ENCODE results near the gene DISP2. TPM values are rescaled to one million over a fixed set of nuclear protein-coding genes. Genes with fewer than 3 reads are reported as not detected.

DISP2 gene
- total and polyA plus RNA-seq, 9 of the 15 experiments (the other 6 are each of a cell fraction or from before 2014, with no cell fraction given) = 0.06 to 0.89 (median 0.15) TPM; not detected in 1

DNA sequence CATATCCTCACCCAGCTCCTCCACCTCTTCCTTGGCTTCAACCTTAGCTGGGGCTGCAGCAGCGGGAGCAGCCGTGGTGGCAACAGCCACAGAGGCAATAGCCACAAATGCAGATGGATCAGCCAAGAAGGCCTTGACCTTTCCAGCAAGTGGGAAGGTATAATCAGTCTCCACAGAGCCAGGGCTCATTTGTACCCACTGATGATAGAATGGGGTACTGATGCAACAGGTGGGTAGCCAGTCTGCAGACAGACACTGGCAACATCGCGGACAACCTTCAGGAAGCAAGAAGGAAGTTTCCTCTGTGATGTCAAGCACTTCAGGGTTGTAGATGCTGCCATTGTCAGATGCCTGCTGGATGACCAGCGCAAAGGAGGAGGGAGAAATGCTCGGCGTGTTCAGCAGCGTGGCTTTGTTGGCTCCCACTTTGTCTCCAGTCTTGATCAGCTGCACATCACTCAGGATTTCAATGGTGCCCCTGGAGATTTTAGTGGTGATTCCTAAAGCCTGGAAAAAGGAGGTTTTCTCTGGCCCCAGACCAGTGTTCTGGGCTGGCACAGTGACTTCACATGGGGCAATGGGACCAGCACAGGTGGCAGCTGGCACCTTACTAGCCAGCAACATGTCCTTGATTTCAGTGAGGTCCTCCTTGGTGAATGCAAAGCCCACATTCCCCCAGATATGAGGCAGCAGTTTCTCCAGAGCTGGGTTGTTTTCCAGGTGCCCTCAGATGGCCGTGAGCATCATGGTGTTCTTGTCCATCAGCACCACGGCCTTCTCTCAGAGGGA, 45.5 kb upstream of the DISP2 start:
- H3K4me2 ChIP-seq (ENCODE audit: insufficient read depth, low read length) = no peak overlapping the region
- no peak overlapping the region for H3K4me3 ChIP-seq
- H3K9me1 ChIP-seq (ENCODE audit: control insufficient read depth, insufficient read depth, low read length) = no peaks in the 10 kb centered on the region
- 14% methylated on average over 10 of the region's 10 CpGs for WGBS (ENCODE audit: insufficient coverage, low coverage, missing lambda C conversion rate)
- intact Hi-C loops (cut with micrococcal nuclease) = no loop called here
- H3K27me3 ChIP-seq (ENCODE audit: control insufficient read depth in 2 of 2, insufficient read depth in 2 of 2, low read length in 2 of 2) = peaks cover 2 to 37% of the 10 kb centered on the region in 2 experiments; a peak in 3 of 5 replicates
- DNase-seq (ENCODE audit: extremely low read depth in 1 of 4, low spot score in 3 of 4) (no peak), ATAC-seq (no peak), FAIRE-seq (no peak)
- H3K4me1 ChIP-seq (replicated peaks in 1 of 2; ENCODE audit: control insufficient read depth in 2 of 2, insufficient read depth in 2 of 2, low read length in 2 of 2) = peaks cover 22 to 25% of the 10 kb centered on the region in 2 experiments
- in situ Hi-C loops (cut with MboI) = loop anchor here (5.0 kb wide), 1 partner anchor 35 kb away; no protein-coding TSS in a partner anchor
- no peaks in the 10 kb centered on the region for H3K36me3 ChIP-seq (ENCODE audit: control insufficient read depth, insufficient read depth, low read length)
- H3K79me2 ChIP-seq (ENCODE audit: control insufficient read depth, insufficient read depth, low read length) = no peaks in the 10 kb centered on the region
- TF ChIP-seq, protein P1, sequence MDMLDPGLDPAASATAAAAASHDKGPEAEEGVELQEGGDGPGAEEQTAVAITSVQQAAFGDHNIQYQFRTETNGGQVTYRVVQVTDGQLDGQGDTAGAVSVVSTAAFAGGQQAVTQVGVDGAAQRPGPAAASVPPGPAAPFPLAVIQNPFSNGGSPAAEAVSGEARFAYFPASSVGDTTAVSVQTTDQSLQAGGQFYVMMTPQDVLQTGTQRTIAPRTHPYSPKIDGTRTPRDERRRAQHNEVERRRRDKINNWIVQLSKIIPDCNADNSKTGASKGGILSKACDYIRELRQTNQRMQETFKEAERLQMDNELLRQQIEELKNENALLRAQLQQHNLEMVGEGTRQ (CRISPR knock-in tag; IDR thresholded peaks at IDR 0.05) = no peak
- TF ChIP-seq SRF (CRISPR knock-in tag; IDR thresholded peaks at IDR 0.05) = no peak
- TF ChIP-seq SMARCA5 (IDR thresholded peaks at IDR 0.05) = no peak
- TF ChIP-seq ILK (tag; IDR thresholded peaks at IDR 0.05; ENCODE audit: borderline replicate concordance, low read depth) = no peak
- TF ChIP-seq PCBP1 (IDR thresholded peaks at IDR 0.05; ENCODE audit: low read depth, low read length, poor library complexity, severe bottlenecking) = no peak
- TF ChIP-seq, protein P2, sequence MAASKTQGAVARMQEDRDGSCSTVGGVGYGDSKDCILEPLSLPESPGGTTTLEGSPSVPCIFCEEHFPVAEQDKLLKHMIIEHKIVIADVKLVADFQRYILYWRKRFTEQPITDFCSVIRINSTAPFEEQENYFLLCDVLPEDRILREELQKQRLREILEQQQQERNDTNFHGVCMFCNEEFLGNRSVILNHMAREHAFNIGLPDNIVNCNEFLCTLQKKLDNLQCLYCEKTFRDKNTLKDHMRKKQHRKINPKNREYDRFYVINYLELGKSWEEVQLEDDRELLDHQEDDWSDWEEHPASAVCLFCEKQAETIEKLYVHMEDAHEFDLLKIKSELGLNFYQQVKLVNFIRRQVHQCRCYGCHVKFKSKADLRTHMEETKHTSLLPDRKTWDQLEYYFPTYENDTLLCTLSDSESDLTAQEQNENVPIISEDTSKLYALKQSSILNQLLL (CRISPR knock-in tag; IDR thresholded peaks at IDR 0.05; ENCODE audit: borderline replicate concordance) = no peak
- TF ChIP-seq BRD9 (IDR thresholded peaks at IDR 0.05; ENCODE audit: low read depth, partially characterized antibody) = no peak
- no peak for TF ChIP-seq ZNF146 (CRISPR knock-in tag; IDR thresholded peaks at IDR 0.05; ENCODE audit: unreplicated experiment)
- TF ChIP-seq NBN (IDR thresholded peaks at IDR 0.05; ENCODE audit: low read depth) = no peak
- TF ChIP-seq HLTF (IDR thresholded peaks at IDR 0.05) = no peak
- TF ChIP-seq ARID2 (IDR thresholded peaks at IDR 0.05) = no peak
- TF ChIP-seq CXXC5 (CRISPR knock-in tag; IDR thresholded peaks at IDR 0.05) = no peak
- TF ChIP-seq KDM1A (IDR thresholded peaks at IDR 0.05) = no peak
- no peak for TF ChIP-seq PTRF (tag; IDR thresholded peaks at IDR 0.05)
- no peak for TF ChIP-seq ZNF707 (CRISPR knock-in tag; conservative IDR thresholded peaks at IDR 0.05)
- TF ChIP-seq ZNF699 (CRISPR knock-in tag; IDR thresholded peaks at IDR 0.05; ENCODE audit: insufficient replicate concordance) = no peak
- TF ChIP-seq GABPA (tag; conservative IDR thresholded peaks at IDR 0.05; ENCODE audit: low read depth) = no peak
- no peak for TF ChIP-seq ZNF121 (CRISPR knock-in tag; conservative IDR thresholded peaks at IDR 0.05)
- TF ChIP-seq, protein P3, sequence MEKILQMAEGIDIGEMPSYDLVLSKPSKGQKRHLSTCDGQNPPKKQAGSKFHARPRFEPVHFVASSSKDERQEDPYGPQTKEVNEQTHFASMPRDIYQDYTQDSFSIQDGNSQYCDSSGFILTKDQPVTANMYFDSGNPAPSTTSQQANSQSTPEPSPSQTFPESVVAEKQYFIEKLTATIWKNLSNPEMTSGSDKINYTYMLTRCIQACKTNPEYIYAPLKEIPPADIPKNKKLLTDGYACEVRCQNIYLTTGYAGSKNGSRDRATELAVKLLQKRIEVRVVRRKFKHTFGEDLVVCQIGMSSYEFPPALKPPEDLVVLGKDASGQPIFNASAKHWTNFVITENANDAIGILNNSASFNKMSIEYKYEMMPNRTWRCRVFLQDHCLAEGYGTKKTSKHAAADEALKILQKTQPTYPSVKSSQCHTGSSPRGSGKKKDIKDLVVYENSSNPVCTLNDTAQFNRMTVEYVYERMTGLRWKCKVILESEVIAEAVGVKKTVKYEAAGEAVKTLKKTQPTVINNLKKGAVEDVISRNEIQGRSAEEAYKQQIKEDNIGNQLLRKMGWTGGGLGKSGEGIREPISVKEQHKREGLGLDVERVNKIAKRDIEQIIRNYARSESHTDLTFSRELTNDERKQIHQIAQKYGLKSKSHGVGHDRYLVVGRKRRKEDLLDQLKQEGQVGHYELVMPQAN (IDR thresholded peaks at IDR 0.05; ENCODE audit: borderline replicate concordance) = no peak
- POLR2A ChIA-PET = interaction anchor here (1.1 kb wide), 2 partner anchors 10 to 20 kb away, joined by 3 to 4 read pairs; no protein-coding TSS in a partner anchor
- no peaks in the 10 kb centered on the region for H3K9me3 ChIP-seq (replicated peaks; ENCODE audit: control insufficient read depth, insufficient read depth, low read depth, low read length)
- CTCF ChIA-PET (ENCODE audit: low intra/inter-chr PET ratio) = interaction anchor here (0.6 to 5.2 kb wide), 2 partner anchors 31 to 240 kb away, joined by 3 to 87 read pairs; partner anchors contain the start of gene ANKRD63
- H3K27ac ChIP-seq (ENCODE audit: extremely low read depth, low read depth, low read length) = no peak overlapping the region
- H3K9ac ChIP-seq (ENCODE audit: insufficient read depth in 1 of 2, low read depth in 2 of 2, low read length in 2 of 2) = no peak overlapping the region
- no peaks in the 10 kb centered on the region for H4K20me1 ChIP-seq (replicated peaks; ENCODE audit: control insufficient read depth, insufficient read depth, low read length)
- BruUV-seq (replicated peaks) = no TSS peak
- H2AFZ ChIP-seq (ENCODE audit: low read depth, low read length) = no peak overlapping the region

Data from K562 (cell line).